Activated T-cell treated with anti-CD3 and anti-CD28 coated beads for 24 hours (primary cell): ENCODE measurements around the gene JAK2.

Source experiments
- DNase-seq: peaks from one replicate; pipeline ENCODE4 v3.0.0-alpha.2; 2020; ENCODE audit warnings: low read depth

JAK2 gene

GRCh38 chr9:5144217-5144616 lies 159.1 kb downstream of the JAK2 start:
- no peak for DNase-seq

- no peak for DNase-seq
These were observed 161.2 kb downstream of the JAK2 start for GRCh38 chr9:5146241-5146640.
